Stimulated activated naive CD4-positive, alpha-beta T cell treated with Interleukin-2 at 50 U/mL for 16 hours (primary cell): Measurements from ENCODE around the gene CHAT.

Experiments used
- DNase-seq: peaks from one replicate; lab custom pipeline; 2025; lab: John Stamatoyannopoulos, UW

Gene CHAT

GRCh38 chr10:49612513-49613164 lies 1.2 kb upstream of the CHAT start:
- DNase-seq, result no peak

- DNase-seq, result no peak
Observed at GRCh38 chr10:49613165-49613881, 514 bp upstream of the CHAT start.

GRCh38 chr10:49614242-49615198 lies 683 bp downstream of the CHAT start:
- DNase-seq, result no peak

- DNase-seq, result no peak
Observed at GRCh38 chr10:49615213-49615612, 1.4 kb downstream of the CHAT start.

- no peak for DNase-seq
Observed at GRCh38 chr10:49615721-49616120, 1.9 kb downstream of the CHAT start.

- no peak for DNase-seq
Observed at GRCh38 chr10:49616421-49617101, 2.7 kb downstream of the CHAT start.

GRCh38 chr10:49617121-49618020 lies 3.5 kb downstream of the CHAT start:
- DNase-seq, result no peak

- no peak for DNase-seq
Observed at GRCh38 chr10:49618821-49619220, 5.0 kb downstream of the CHAT start.

- no peak for DNase-seq
Observed at GRCh38 chr10:49619613-49620012, 5.8 kb downstream of the CHAT start.

GRCh38 chr10:49620286-49620810 lies 6.5 kb downstream of the CHAT start:
- no peak for DNase-seq

GRCh38 chr10:49620841-49621378 lies 7.1 kb downstream of the CHAT start:
- no peak for DNase-seq

- DNase-seq, result no peak
Observed at GRCh38 chr10:49621561-49621960, 7.7 kb downstream of the CHAT start.

GRCh38 chr10:49622426-49623425 lies 8.9 kb downstream of the CHAT start:
- DNase-seq, result no peak

- no peak for DNase-seq
Observed at GRCh38 chr10:49624629-49625028, 10.8 kb downstream of the CHAT start.

GRCh38 chr10:49625411-49625810 lies 11.6 kb downstream of the CHAT start:
- DNase-seq, result no peak

- no peak for DNase-seq
Observed at GRCh38 chr10:49627038-49627437, 13.2 kb downstream of the CHAT start.

GRCh38 chr10:49627644-49628247 lies 13.9 kb downstream of the CHAT start:
- DNase-seq, result no peak

- DNase-seq, result no peak
Observed at GRCh38 chr10:49628599-49628998, 14.8 kb downstream of the CHAT start.

GRCh38 chr10:49629431-49629881 lies 15.6 kb downstream of the CHAT start:
- no peak for DNase-seq
